ENCODE measurements around the gene GPR108. TPM values are rescaled to one million over a fixed set of nuclear protein-coding genes. Genes with fewer than 3 reads are reported as not detected.

GPR108 gene
- total and polyA plus RNA-seq, 7 experiments from 2014 or later = 36.1 to 96.5 (median 66.1) TPM

- H3K9me3 Mint-ChIP-seq = peaks cover 0 to 3% (median 0%) of the 10 kb centered on the region in 11 donors
- intact Hi-C loops (cut with micrococcal nuclease) = no loop called here
- POLR2A ChIA-PET = no interaction called here
- ATAC-seq (no peak), DNase-seq (no peak)
- Histone ChIP-seq H3K27ac (ENCODE audit: low read depth, low read length) (no peak overlapping the region), H3K27me3 (ENCODE audit: control insufficient read depth in 2 of 2, insufficient read depth in 2 of 2, low read length in 2 of 2) (no peaks in the 10 kb centered on the region), H3K36me3 (ENCODE audit: control insufficient read depth in 2 of 3, insufficient read depth in 3 of 3, low read length in 3 of 3) (no peaks in the 10 kb centered on the region), H3K9me3 (ENCODE audit: control insufficient read depth in 2 of 3, low read length in 3 of 3) (no peaks in the 10 kb centered on the region), H3K4me3 (ENCODE audit: low read length) (no peak overlapping the region), H3K4me1 (ENCODE audit: control insufficient read depth in 2 of 2, insufficient read depth in 2 of 2, low read length in 2 of 2) (no peaks in the 10 kb centered on the region)
- H3K36me3 Mint-ChIP-seq = no peaks in the 10 kb centered on the region
- peaks cover 0 to 3% (median 0%) of the 10 kb centered on the region in 5 donors for H3K27me3 Mint-ChIP-seq
- no peak overlapping the region for H3K27ac Mint-ChIP-seq
- peaks cover 0 to 6% (median 0%) of the 10 kb centered on the region in 7 donors for H3K4me1 Mint-ChIP-seq
- no peak overlapping the region for H3K4me3 Mint-ChIP-seq
- CTCF ChIA-PET = no interaction called here
Observed at GRCh38 chr19:6696239-6696820, 41.0 kb downstream of the GPR108 start.

- no peak overlapping the region for H3K27ac ChIP-seq (ENCODE audit: low read depth, low read length)
- Mint-ChIP-seq H3K27me3 (peaks cover 0 to 5% (median 0%) of the 10 kb centered on the region in 5 donors), H3K4me1 (peaks cover 0 to 6% (median 0%) of the 10 kb centered on the region in 7 donors), H3K36me3 (no peaks in the 10 kb centered on the region), H3K27ac (no peak overlapping the region), H3K4me3 (no peak overlapping the region), H3K9me3 (peaks cover 0 to 3% (median 0%) of the 10 kb centered on the region in 11 donors)
- H3K4me1 ChIP-seq (ENCODE audit: control insufficient read depth in 2 of 2, insufficient read depth in 2 of 2, low read length in 2 of 2) = no peaks in the 10 kb centered on the region
- no peaks in the 10 kb centered on the region for H3K27me3 ChIP-seq (ENCODE audit: control insufficient read depth in 2 of 2, insufficient read depth in 2 of 2, low read length in 2 of 2)
- DNase-seq (no peak), ATAC-seq (no peak)
- intact Hi-C loops (cut with micrococcal nuclease) = no loop called here
- no peaks in the 10 kb centered on the region for H3K9me3 ChIP-seq (ENCODE audit: control insufficient read depth in 2 of 3, low read length in 3 of 3)
- H3K4me3 ChIP-seq (ENCODE audit: low read length) = no peak overlapping the region
- ChIA-PET CTCF (no interaction called here), POLR2A (no interaction called here)
- H3K36me3 ChIP-seq (ENCODE audit: control insufficient read depth in 2 of 3, insufficient read depth in 3 of 3, low read length in 3 of 3) = no peaks in the 10 kb centered on the region
Observed at GRCh38 chr19:6694147-6694815, 43.1 kb downstream of the GPR108 start.

DNA sequence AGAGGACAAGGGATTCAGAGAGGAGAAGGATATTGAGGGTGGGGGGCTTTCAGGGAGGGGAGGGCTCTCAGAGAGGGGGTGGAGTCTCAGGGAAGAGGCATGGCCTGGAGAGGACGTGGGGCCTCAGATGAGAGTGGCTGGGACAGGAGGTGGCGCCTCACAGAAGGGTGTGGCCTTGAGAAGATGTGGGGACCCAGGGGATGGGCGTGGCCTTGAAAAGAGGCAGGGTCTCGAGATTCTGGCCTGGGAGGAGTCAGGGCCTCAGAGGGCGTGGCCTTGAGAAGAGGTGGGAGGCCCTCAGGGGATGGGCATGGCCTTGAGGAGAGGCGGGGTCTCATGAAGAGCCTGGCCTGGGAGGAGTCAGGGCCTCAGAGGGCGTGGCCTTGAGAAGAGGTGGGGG, 43.7 kb downstream of the GPR108 start:
- H3K36me3 Mint-ChIP-seq = no peaks in the 10 kb centered on the region
- peaks cover 0 to 8% (median 0%) of the 10 kb centered on the region in 7 donors for H3K4me1 Mint-ChIP-seq
- H3K9me3 Mint-ChIP-seq = peaks cover 0 to 3% (median 0%) of the 10 kb centered on the region in 11 donors
- CTCF ChIA-PET = no interaction called here
- DNase-seq (no peak), ATAC-seq (no peak)
- no peaks in the 10 kb centered on the region for H3K4me1 ChIP-seq (ENCODE audit: control insufficient read depth in 2 of 2, insufficient read depth in 2 of 2, low read length in 2 of 2)
- no peak overlapping the region for H3K4me3 Mint-ChIP-seq
- no peaks in the 10 kb centered on the region for H3K9me3 ChIP-seq (ENCODE audit: control insufficient read depth in 2 of 3, low read length in 3 of 3)
- no peak overlapping the region for H3K4me3 ChIP-seq (ENCODE audit: low read length)
- POLR2A ChIA-PET = no interaction called here
- H3K27ac ChIP-seq (ENCODE audit: low read depth, low read length) = no peak overlapping the region
- intact Hi-C loops (cut with micrococcal nuclease) = no loop called here
- H3K27me3 ChIP-seq (ENCODE audit: control insufficient read depth in 2 of 2, insufficient read depth in 2 of 2, low read length in 2 of 2) = no peaks in the 10 kb centered on the region
- peaks cover 0 to 5% (median 0%) of the 10 kb centered on the region in 5 donors for H3K27me3 Mint-ChIP-seq
- no peaks in the 10 kb centered on the region for H3K36me3 ChIP-seq (ENCODE audit: control insufficient read depth in 2 of 3, insufficient read depth in 3 of 3, low read length in 3 of 3)
- no peak overlapping the region for H3K27ac Mint-ChIP-seq

GRCh38 chr19:6693056-6693471, 44.3 kb downstream of the GPR108 start:
- no peaks in the 10 kb centered on the region for H3K27me3 ChIP-seq (ENCODE audit: control insufficient read depth in 2 of 2, insufficient read depth in 2 of 2, low read length in 2 of 2)
- H3K27me3 Mint-ChIP-seq = peaks cover 0 to 5% (median 0%) of the 10 kb centered on the region in 5 donors
- no peaks in the 10 kb centered on the region for H3K9me3 ChIP-seq (ENCODE audit: control insufficient read depth in 2 of 3, low read length in 3 of 3)
- CTCF ChIA-PET = no interaction called here
- H3K9me3 Mint-ChIP-seq = peaks cover 0 to 3% (median 0%) of the 10 kb centered on the region in 11 donors
- H3K36me3 Mint-ChIP-seq = no peaks in the 10 kb centered on the region
- DNase-seq (no peak), ATAC-seq (no peak)
- no peaks in the 10 kb centered on the region for H3K36me3 ChIP-seq (ENCODE audit: control insufficient read depth in 2 of 3, insufficient read depth in 3 of 3, low read length in 3 of 3)
- H3K4me1 Mint-ChIP-seq = peaks cover 0 to 10% (median 0%) of the 10 kb centered on the region in 7 donors
- H3K4me3 Mint-ChIP-seq = no peak overlapping the region
- H3K4me1 ChIP-seq (ENCODE audit: control insufficient read depth in 2 of 2, insufficient read depth in 2 of 2, low read length in 2 of 2) = no peaks in the 10 kb centered on the region
- no peak overlapping the region for H3K27ac Mint-ChIP-seq
- H3K4me3 ChIP-seq (ENCODE audit: low read length) = no peak overlapping the region
- no peak overlapping the region for H3K27ac ChIP-seq (ENCODE audit: low read depth, low read length)
- POLR2A ChIA-PET = no interaction called here
- intact Hi-C loops (cut with micrococcal nuclease) = no loop called here

DNA sequence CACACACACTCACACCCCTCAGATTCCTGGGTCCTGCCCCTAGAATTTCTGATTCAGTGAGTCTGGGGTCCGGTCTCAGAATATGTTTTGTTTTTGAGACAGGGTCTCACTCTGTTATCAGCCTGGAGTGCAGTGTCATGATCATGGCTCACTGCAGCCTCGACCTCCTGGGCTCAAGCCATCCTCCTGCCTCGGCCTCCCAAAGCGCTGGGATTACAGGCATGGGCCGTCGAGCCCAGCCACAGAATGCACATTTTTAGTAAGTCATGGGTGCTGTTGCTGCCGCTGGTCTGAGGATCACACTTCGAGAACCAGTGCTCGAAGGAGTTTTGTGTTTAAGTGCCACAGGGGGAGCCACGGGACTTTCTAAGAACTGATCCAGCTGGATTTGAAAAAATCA, 45.4 kb downstream of the GPR108 start:
- ChIA-PET CTCF (no interaction called here), POLR2A (no interaction called here)
- ATAC-seq (no peak), DNase-seq (no peak)
- intact Hi-C loops (cut with micrococcal nuclease) = no loop called here
- H3K4me3 ChIP-seq (ENCODE audit: low read length) = no peak overlapping the region
- no peaks in the 10 kb centered on the region for H3K27me3 ChIP-seq (ENCODE audit: control insufficient read depth in 2 of 2, insufficient read depth in 2 of 2, low read length in 2 of 2)
- Mint-ChIP-seq H3K4me1 (peaks cover 0 to 6% (median 0%) of the 10 kb centered on the region in 7 donors), H3K36me3 (no peaks in the 10 kb centered on the region), H3K9me3 (peaks cover 0 to 3% (median 0%) of the 10 kb centered on the region in 11 donors), H3K4me3 (no peak overlapping the region), H3K27ac (peak overlapping the region in 1 of 9 donors; percentile 88), H3K27me3 (peaks cover 0 to 5% (median 0%) of the 10 kb centered on the region in 5 donors)
- H3K4me1 ChIP-seq (ENCODE audit: control insufficient read depth in 2 of 2, insufficient read depth in 2 of 2, low read length in 2 of 2) = no peaks in the 10 kb centered on the region
- no peaks in the 10 kb centered on the region for H3K36me3 ChIP-seq (ENCODE audit: control insufficient read depth in 2 of 3, insufficient read depth in 3 of 3, low read length in 3 of 3)
- no peak overlapping the region for H3K27ac ChIP-seq (ENCODE audit: low read depth, low read length)
- no peaks in the 10 kb centered on the region for H3K9me3 ChIP-seq (ENCODE audit: control insufficient read depth in 2 of 3, low read length in 3 of 3)

DNA sequence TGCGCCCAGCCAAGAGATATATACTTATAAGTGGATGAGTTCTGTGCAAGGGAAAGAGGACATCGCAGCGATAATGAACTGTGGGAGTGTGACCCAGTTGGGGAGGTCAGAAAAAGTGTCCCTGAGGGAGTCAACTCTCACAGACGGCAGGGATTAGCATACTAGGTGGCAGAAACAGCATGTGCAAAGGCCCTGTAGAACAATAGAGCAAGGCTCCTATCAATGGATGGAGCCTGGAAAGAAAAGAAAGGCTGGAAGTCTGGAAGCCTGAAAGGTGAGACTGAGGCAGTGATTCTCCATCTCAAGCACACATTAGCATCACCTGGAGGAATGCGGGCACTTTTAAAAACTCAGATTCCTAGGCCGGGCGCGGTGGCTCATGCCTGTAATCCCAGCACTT, 46.0 kb downstream of the GPR108 start:
- Mint-ChIP-seq H3K36me3 (no peaks in the 10 kb centered on the region), H3K27me3 (peaks cover 0 to 5% (median 0%) of the 10 kb centered on the region in 5 donors), H3K27ac (no peak overlapping the region), H3K9me3 (peaks cover 0 to 3% (median 0%) of the 10 kb centered on the region in 11 donors), H3K4me1 (peaks cover 0 to 8% (median 0%) of the 10 kb centered on the region in 7 donors), H3K4me3 (no peak overlapping the region)
- ChIA-PET POLR2A (no interaction called here), CTCF (no interaction called here)
- Histone ChIP-seq H3K4me3 (ENCODE audit: low read length) (no peak overlapping the region), H3K9me3 (ENCODE audit: control insufficient read depth in 2 of 3, low read length in 3 of 3) (no peaks in the 10 kb centered on the region), H3K36me3 (ENCODE audit: control insufficient read depth in 2 of 3, insufficient read depth in 3 of 3, low read length in 3 of 3) (no peaks in the 10 kb centered on the region), H3K27me3 (ENCODE audit: control insufficient read depth in 2 of 2, insufficient read depth in 2 of 2, low read length in 2 of 2) (no peaks in the 10 kb centered on the region), H3K27ac (ENCODE audit: low read depth, low read length) (no peak overlapping the region), H3K4me1 (ENCODE audit: control insufficient read depth in 2 of 2, insufficient read depth in 2 of 2, low read length in 2 of 2) (no peaks in the 10 kb centered on the region)
- intact Hi-C loops (cut with micrococcal nuclease) = no loop called here
- ATAC-seq (no peak), DNase-seq (no peak)
